GM18520 (cell line): ENCODE data around the gene SENP3.

Source experiments
- ATAC-seq: cut with Tn5 transposase; IDR thresholded peaks from one replicate; pipeline ENCODE4 v1.9.1; 2021; ENCODE audit not compliant: unreplicated experiment

The SENP3 gene

DNA sequence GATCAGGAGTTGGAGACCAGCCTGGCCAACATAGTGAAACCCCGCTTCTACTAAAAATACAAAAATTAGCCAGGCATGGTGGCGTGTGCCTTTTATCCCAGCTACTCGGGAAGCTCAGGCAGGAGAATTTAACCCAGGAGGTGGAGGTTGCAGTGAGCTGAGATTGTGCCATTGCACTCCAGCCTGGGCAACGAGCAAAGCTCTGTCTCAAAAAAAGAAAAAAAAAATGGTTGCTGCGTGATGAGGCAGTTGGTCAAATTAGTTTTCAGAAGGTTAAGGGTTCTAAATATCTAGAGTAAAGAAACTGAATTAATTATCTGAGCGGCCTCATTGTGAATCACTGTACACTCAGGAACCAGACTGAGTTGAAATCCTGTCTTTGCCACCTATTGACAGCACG lies 14.2 kb downstream of the SENP3 start:
- ATAC-seq = no peak

DNA sequence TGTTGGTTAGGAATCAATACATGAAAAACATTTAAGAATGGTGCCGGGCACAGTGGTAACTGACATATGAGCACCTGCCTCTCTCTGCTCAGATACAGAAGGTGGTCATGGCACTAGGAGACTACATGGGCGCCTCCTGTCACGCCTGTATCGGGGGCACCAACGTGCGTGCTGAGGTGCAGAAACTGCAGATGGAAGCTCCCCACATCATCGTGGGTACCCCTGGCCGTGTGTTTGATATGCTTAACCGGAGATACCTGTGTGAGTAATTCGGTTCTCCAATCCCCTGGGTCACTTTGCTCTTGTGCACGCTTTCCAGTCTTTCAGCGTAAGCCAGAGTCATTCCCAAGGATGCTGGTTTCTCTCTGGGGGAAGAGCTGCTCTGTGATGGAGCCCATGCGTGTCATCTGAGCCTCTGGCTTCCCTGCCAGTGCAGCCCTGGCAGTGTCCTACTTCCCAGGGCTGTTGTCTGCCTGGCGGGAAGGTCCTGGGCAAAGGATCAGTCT lies 14.8 kb downstream of the SENP3 start:
- no peak for ATAC-seq

DNA sequence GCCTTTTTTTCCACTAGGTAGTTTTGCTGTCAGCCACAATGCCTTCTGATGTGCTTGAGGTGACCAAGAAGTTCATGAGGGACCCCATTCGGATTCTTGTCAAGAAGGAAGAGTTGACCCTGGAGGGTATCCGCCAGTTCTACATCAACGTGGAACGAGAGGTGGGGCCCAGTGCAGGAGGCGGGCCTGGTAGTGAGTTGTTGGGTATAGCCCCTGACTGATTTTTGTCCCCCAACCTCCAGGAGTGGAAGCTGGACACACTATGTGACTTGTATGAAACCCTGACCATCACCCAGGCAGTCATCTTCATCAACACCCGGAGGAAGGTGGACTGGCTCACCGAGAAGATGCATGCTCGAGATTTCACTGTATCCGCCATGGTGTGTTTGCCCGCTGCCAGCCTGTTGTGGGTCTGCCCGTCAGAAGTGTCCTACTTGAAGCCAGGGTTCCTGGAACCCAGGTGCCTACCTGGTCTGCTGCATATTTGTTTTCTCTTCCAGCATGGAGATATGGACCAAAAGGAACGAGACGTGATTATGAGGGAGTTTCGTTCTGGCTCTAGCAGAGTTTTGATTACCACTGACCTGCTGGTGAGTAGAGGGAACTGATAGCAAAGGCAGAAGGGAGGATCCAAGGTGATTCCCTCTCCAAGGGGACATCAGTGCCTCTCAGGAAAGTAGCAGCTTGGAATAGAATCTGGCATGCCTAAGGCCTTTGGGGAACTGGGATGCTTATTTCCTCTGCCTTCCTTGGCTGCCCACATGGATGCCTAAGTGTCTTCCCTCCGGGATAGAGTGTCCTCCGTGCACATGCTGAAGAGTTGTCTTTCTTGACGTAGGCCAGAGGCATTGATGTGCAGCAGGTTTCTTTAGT lies 15.8 kb downstream of the SENP3 start:
- no peak for ATAC-seq

DNA sequence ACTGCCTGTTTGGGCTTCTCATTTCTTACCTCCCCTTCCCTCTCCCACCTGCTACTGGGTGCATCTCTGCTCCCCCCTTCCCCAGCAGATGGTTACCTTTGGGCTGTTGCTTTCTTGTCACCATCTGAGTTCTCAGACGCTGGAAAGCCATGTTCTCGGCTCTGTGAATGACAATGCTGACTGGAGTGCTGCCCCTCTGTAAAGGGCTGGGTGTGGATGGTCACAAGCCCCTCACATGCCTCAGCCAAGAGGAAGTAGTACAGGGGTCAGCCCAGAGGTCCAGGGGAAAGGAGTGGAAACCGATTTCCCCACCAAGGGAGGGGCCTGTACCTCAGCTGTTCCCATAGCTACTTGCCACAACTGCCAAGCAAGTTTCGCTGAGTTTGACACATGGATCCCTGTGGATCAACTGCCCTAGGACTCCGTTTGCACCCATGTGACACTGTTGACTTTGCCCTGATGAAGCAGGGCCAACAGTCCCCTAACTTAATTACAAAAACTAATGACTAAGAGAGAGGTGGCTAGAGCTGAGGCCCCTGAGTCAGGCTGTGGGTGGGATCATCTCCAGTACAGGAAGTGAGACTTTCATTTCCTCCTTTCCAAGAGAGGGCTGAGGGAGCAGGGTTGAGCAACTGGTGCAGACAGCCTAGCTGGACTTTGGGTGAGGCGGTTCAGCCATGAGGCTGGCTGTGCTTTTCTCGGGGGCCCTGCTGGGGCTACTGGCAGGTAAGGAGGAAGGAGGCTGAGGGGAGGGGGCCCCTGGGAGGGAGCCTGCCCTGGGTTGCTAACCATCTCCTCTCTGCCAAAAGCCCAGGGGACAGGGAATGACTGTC lies 17.5 kb downstream of the SENP3 start, which contains the start of gene CD68:
TSS of gene CD68 (plus strand) at position 638 of the 833 bp plus-strand sequence. CDS start at position 678, 40 bp downstream.
- no peak for ATAC-seq

DNA sequence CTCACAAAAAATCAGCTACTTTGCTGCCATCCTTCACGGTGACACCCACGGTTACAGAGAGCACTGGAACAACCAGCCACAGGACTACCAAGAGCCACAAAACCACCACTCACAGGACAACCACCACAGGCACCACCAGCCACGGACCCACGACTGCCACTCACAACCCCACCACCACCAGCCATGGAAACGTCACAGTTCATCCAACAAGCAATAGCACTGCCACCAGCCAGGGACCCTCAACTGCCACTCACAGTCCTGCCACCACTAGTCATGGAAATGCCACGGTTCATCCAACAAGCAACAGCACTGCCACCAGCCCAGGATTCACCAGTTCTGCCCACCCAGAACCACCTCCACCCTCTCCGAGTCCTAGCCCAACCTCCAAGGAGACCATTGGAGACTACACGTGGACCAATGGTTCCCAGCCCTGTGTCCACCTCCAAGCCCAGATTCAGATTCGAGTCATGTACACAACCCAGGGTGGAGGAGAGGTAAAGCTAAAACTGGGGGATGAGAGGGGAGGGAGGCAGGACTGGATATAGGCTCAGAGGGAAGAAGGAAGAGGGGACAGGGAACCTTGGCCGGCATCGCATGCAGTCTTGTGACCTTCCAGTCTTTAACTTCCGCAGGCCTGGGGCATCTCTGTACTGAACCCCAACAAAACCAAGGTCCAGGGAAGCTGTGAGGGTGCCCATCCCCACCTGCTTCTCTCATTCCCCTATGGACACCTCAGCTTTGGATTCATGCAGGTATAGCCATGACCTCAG lies 18.3 kb downstream of the SENP3 start:
- ATAC-seq = no peak

DNA sequence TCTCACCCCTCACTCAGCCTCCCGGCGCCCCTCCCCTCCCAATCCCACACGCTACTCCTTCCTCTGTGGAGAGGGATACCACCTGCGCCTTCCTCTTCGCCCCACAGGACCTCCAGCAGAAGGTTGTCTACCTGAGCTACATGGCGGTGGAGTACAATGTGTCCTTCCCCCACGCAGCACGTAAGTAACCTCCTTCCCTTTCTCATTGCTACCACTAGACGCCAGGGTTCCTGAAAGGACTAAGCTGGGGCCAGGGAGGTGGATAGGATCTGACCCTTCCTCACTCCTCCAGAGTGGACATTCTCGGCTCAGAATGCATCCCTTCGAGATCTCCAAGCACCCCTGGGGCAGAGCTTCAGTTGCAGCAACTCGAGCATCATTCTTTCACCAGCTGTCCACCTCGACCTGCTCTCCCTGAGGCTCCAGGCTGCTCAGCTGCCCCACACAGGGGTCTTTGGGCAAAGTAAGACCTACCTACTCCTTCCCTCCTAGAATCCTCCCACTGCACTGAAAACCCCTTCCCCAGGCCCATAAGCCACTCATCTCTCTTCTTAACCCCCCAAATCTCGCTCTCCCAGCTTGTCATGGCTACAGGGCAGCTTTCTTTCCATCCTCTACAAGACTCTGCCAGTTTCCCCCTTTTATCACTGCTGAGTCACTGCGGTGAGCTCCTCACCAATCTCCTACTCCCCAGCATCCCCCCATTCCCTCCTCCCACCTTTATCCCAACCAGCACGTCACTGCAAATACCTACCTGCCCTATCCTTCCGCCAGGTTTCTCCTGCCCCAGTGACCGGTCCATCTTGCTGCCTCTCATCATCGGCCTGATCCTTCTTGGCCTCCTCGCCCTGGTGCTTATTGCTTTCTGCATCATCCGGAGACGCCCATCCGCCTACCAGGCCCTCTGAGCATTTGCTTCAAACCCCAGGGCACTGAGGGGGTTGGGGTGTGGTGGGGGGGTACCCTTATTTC lies 19.2 kb downstream of the SENP3 start:
- ATAC-seq = no peak

DNA sequence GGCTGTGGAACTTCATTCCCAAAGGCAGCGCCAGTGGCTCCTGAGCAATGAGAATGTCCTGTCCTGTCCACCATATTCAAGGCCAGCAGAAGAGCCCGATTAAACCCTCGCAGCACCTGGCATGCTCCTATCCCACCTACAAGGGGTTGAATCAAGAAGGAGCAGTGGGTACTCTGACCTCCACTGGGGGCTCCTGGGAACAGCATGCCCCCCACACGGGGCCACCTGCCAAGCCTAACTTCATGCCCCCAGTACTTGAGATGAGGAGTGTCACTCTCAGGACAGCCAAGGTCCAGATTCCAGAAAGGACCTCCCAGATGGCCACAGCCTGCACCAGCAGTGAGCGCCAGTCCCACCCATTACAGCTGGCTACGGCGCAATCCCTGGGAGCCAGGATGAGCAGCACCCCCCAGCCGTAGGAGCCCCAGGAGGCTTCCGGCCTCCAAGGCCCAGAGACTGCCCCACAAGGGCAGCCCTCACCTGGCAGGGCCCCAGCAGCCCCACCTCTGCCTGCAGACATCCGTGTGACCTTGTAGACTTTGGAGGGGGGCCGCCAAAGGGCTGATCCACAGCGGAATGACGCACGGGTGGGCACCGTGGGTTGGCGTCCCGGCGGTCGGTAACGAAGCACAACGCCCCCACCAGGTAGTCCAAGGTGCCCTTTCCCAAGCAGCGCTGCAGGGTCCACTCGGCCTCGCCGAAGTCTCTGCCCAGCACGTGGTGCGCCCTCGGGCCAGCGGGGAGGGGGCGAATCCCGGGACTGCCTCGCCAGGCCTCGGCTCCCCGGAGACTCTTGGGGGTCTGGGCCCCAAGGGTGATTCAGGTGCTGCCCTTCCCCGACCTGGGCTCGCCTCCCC lies 20.9 kb downstream of the SENP3 start:
- no peak for ATAC-seq

DNA sequence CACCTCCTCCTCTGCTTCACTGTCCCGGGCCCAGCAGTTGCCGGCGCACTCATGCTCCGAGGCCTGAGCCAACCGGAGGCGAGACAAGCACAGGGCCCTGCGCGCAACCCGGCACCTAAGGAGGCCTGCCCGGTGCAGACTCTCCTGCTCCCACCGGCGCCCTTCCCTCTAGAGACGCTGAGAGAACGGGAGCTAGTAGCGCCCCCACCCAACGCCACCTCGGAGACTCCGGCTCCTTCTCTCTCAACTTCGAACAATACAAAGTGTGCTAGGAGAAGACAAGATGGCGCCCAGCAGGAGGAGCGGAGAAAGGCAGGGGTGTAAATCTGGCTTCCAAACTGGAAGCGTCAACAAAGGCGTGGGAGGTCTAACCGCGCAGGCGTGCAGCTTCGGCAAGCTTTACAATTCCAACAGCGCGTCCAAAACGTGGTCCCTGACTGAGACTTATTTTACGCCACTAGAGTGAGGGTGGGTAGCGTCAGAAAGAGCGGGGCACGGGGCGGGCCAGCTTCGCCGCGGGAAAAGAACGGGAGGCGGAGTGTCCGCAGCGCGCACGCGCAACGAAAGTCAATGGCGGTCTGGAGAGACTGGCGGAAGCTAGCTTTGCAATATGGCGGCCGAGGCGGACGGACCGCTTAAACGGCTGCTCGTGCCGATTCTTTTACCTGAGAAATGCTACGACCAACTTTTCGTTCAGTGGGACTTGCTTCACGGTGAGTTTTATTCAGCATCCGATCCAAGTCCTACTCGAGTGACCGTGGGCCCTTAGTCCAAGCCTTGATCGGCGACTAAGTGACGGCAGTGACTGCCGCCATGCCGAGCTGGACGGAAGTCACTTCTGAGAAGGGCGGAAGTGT lies 21.8 kb downstream of the SENP3 start, which contains the start of gene MPDU1:
TSS of gene MPDU1 (plus strand) at position 600 of the 857 bp plus-strand sequence. CDS start at position 611, 11 bp downstream.
- peak; percentile 61 for ATAC-seq

DNA sequence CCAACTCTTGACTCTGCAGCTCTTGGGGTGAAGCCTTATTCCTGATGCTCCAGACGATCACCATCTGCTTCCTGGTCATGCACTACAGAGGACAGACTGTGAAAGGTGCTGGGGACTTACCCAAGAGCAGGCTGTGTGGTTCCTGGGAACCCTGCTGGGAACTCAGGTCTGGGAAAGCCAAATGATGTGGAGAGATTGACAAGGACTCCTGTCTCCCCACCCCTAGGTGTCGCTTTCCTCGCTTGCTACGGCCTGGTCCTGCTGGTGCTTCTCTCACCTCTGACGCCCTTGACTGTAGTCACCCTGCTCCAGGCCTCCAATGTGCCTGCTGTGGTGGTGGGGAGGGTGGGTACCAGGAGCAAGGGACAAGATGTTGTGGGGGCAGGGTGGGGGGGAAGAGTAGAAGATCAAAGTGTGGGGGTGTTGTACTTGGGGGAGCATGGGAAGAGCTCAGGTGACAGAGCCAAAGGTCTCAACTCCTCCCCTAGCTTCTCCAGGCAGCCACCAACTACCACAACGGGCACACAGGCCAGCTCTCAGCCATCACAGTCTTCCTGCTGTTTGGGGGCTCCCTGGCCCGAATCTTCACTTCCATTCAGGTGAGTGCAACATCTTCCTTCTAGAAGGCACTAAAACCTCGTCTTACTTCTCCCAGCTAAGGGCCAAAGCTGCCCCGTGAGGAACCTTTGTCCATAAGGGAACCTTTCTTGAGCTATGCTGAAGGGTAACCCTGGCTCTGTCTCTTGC lies 25.1 kb downstream of the SENP3 start:
- ATAC-seq = no peak

DNA sequence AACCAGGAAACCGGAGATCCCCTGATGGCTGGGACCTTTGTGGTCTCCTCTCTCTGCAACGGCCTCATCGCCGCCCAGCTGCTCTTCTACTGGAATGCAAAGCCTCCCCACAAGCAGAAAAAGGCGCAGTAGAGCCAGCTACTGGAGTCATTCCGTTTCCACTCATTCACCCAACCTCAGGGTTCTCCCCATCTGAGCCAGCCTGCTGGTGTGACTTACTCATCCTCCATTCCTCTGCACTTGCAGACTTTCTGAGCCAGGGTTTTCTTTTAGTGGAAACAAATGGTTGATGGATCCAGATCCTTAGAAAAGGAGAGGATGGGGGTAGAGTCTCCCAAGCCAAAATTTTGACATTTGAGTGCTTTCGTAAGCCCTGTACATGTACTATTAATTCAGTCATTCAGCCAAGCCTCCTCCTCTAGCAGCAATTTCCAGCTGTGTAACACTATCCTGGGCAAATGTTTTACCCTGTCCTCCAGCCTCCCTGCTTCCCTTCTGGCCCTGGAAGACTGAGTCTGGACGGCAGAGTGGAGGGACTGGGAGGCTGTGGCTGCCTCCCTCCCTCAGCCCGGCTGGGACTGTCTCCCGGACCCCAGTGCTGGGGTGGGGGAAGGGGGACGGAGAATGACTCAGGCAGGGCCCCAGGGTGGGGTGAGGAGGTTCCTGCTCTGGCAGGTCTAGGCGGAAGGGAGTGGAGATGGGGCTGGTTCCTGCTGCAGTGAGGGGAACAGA lies 25.9 kb downstream of the SENP3 start:
- ATAC-seq = no peak

DNA sequence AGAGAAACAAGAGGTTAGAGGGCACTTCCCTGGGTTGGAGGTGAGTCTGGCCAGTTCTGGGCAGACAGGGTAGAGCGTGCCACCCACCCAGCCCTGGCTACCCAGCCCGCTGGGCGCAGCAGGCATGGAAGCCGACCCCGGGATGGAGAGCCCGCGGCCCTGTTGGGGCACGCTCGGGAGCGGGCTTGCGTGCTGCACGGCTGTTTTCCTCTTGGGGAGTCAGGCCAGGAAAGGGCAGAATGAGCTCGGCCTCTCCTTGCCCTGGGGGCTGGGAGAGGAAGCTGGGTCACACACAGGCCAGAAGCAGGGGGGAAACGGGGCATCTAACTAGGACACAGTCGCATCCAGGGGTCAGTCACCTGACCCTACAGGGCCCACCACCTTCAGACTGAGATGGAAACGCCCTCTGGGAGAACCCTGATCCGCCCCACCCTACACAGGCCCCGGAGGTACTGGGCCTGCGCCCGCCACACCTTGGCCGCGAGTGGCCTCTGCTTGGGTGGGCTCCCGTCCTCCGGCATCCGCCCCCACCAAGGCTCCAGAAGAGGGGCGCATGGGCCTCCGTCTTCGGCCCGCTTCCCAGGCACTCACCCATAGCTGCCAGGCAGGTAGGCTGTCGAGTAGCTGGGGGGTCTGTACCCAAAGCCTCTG lies 27.0 kb downstream of the SENP3 start:
- ATAC-seq = no peak

DNA sequence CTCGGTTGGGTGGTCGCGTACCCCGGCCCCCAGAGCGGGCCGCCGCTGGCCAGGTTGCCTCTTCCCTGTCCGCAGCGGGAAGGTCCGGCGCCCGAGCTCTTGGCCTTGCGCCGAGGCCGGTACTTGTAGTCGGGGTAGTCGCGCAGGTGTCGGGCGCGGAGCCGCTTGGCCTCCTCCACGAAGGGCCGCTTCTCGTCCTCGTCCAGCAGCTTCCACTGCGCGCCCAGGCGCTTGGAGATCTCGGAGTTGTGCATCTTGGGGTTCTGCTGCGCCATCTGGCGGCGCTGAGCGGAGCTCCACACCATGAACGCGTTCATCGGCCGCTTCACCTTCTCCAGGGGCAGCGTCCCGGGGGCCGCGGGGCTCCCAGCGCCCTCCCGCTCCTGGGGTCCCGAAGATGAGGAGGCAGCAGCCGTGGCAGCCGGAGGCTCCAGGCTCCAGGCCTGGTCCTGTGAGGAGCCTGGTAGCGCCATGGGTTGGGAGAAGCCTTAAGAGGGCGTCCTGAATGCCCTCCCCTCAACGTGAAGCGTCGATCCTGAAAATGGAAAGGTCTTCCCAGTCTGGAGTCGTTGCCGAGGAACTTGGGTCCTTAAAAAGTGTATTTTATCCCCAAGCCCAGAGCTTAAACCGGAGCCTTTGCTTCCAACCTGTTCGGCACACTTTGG lies 27.6 kb downstream of the SENP3 start:
- no peak for ATAC-seq

DNA sequence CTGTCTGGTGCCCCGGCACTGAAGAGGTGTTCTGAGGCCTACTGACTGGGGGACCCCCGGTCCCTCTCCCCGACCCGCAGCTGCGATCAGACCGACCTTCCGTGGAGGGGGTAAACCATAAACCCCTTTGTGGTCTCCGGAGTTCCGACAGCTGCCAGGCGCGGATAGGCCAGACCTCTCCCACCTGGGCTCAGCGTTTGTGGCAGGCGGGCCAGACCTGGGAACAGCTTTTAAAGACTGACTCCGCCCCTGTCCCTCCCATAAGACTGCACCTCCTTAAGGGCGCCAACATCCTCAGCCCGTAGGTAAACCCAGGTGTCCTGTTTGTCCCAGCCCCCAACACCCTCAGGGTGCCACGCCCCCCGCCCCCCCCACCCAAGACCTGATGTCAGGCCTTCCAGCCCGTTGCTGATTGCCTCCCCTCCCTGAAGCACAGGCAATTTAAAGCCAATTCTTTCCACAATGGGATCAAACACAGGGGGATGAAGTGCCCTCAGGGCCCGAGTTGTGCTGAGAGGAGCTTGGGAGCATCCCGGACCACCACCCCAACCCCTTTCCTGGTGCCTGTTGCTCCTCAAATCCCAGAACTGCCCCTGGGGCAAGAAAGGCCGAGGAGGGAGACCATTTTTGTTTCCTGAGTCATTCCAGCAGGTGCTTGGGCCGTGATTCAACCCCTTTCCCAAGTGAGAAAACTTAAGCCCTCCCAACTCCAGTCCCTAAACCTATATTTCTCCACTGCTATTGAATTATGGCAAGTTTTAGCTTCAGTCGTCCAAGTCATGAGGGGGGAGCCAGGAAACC lies 28.4 kb downstream of the SENP3 start, which contains the start of gene SOX15:
TSS of gene SOX15 (minus strand) at position 204 of the 801 bp plus-strand sequence. CDS start 418 bp downstream, outside the sequence.
- no peak for ATAC-seq

DNA sequence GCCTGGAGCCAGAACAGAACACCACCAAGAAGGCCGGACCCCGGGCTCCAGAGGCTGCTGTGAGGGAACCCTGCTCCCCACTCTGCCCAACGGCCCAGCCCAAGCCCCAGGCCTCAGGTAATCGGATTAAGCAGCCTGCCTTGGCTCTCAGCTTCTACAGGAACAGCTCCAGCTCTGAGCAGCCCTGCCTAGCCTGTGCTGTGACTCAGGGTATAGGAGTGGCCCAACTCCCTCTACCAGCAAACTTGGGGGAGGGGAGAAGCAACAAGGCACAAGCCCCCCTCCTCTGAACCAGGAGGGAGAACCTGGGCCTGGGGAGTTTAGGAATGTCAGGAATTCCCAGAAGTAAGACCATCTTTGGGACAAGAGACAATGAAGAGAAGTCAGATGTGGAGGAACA lies 29.0 kb downstream of the SENP3 start:
- ATAC-seq = no peak
